Uterus (tissue), 2 donors: Measurements from ENCODE around the gene OTOG.

Source experiments
- POLR2A ChIP-seq, 2 donors: fragments of 450-650 bp; IDR thresholded peaks; one replicate each; pipeline ENCODE4 v1.6.1; 2016; ENCODE audit warnings: antibody characterized with exemption in 2 of 2, mild to moderate bottlenecking in 1 of 2, moderate library complexity in 1 of 2
- TF ChIP-seq, protein P1 (sequence below), 4 experiments: fragments of 200-600 bp in 2 of 4; fragments of 450-650 bp in 2 of 4; sonication (generic) in 2 of 4; IDR thresholded peaks; one replicate each; pipeline ENCODE4 v1.5.1; 2016 to 2019; ENCODE audit warnings: antibody characterized with exemption in 4 of 4, mild to moderate bottlenecking in 2 of 4, moderate library complexity in 1 of 4

- TF ChIP-seq, protein P1, sequence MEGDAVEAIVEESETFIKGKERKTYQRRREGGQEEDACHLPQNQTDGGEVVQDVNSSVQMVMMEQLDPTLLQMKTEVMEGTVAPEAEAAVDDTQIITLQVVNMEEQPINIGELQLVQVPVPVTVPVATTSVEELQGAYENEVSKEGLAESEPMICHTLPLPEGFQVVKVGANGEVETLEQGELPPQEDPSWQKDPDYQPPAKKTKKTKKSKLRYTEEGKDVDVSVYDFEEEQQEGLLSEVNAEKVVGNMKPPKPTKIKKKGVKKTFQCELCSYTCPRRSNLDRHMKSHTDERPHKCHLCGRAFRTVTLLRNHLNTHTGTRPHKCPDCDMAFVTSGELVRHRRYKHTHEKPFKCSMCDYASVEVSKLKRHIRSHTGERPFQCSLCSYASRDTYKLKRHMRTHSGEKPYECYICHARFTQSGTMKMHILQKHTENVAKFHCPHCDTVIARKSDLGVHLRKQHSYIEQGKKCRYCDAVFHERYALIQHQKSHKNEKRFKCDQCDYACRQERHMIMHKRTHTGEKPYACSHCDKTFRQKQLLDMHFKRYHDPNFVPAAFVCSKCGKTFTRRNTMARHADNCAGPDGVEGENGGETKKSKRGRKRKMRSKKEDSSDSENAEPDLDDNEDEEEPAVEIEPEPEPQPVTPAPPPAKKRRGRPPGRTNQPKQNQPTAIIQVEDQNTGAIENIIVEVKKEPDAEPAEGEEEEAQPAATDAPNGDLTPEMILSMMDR (IDR thresholded peaks at IDR 0.05): no peak
- no peak for TF ChIP-seq POLR2A (IDR thresholded peaks at IDR 0.05)
These were observed 66.4 kb downstream of the OTOG start for GRCh38 chr11:17613428-17613962.
